Neural progenitor cell (in vitro differentiated cells): ENCODE measurements around the gene CDC25C.

ENCODE experiments used
- EZH2 ChIP-seq: fragments of 200-600 bp; sonication (generic); IDR thresholded peaks from 2 replicates; pipeline ENCODE4 v1.6.1; 2017; ENCODE audit warnings: antibody characterized with exemption, mild to moderate bottlenecking, moderate library complexity
- EZH2phosphoT487 ChIP-seq: fragments of 200-600 bp; sonication (generic); IDR thresholded peaks from 2 replicates; pipeline ENCODE4 v1.6.1; 2017; ENCODE audit warnings: antibody characterized with exemption
- TF ChIP-seq, protein P1 (sequence below): fragments of 200-600 bp; sonication (generic); IDR thresholded peaks from 2 replicates; pipeline ENCODE4 v1.5.1; 2017; ENCODE audit warnings: antibody characterized with exemption, mild to moderate bottlenecking

DNA sequence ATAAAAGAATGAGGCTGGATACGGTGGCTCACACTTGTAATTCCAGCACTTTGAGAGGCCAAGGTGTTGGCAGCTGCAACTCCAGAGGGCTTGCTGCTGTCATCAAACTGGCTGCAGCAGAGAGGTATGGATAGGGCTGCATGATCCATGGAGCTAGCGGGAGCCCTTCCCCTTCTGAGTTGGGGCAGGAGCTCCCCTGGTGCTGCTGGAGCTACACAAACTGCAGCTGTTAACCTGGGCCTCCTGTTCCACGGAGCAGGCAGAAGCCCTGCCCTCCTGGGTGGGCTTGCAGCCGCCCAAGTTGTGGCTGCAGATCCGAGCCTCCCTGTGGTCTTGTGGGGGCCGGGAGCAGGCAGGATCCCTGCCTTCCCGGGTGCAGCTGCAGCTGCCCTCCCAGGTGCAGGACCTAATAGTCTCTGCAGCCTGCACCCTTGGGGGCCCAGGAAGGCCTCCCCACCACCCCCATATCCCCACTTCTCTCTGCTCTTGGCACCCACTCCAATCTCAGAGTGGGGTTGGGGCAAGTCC, 15.8 kb downstream of the CDC25C start:
- TF ChIP-seq, protein P1, sequence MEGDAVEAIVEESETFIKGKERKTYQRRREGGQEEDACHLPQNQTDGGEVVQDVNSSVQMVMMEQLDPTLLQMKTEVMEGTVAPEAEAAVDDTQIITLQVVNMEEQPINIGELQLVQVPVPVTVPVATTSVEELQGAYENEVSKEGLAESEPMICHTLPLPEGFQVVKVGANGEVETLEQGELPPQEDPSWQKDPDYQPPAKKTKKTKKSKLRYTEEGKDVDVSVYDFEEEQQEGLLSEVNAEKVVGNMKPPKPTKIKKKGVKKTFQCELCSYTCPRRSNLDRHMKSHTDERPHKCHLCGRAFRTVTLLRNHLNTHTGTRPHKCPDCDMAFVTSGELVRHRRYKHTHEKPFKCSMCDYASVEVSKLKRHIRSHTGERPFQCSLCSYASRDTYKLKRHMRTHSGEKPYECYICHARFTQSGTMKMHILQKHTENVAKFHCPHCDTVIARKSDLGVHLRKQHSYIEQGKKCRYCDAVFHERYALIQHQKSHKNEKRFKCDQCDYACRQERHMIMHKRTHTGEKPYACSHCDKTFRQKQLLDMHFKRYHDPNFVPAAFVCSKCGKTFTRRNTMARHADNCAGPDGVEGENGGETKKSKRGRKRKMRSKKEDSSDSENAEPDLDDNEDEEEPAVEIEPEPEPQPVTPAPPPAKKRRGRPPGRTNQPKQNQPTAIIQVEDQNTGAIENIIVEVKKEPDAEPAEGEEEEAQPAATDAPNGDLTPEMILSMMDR = no peak
- no peak for TF ChIP-seq EZH2
- no peak for TF ChIP-seq EZH2phosphoT487
